AG10803 (cell line): ENCODE results near the gene CD47.
A peak's percentile ranks its signal among the peaks of the same experiment; 100 is the strongest.

ENCODE experiments used
- DNase-seq: peaks from one replicate; pipeline ENCODE4 v3.0.0; 2010; ENCODE audit warnings: low read depth
- H3K4me3 ChIP-seq: 2 replicates; pipeline ENCODE4 v1.5.1; 2011; ENCODE audit warnings: mild to moderate bottlenecking, low read length, control low read depth
- CTCF ChIP-seq: conservative IDR thresholded peaks from 2 replicates; pipeline ENCODE4 v1.5.1; 2011; ENCODE audit warnings: mild to moderate bottlenecking, low read length, control low read depth, inconsistent platforms

Gene CD47

DNA sequence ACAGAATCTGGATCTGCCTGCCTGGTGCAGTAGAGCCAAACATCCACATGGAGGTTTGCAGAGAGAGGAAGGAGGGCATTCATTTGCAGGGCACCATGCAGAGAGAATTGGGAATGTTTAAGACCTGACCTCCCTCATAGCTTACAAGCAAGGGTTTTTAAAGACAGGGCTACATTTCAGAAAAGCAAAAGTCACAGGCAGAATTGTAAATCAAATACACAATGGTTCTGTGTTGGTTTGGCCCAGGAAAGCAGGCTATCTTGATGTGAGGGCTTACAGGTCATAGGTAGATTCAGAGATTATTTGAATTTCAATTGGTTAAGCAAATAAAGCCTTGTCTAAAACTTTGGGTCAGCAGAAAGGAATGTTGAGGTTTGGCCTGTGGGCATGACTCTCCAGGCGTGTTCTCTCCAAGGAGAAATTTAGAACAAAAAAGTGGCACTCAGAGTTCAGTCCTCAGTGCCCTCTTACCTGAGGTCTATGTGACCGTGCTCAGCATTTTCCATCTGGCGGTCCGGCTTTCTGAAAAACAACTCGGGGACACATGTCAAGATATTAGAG is 91.5 kb downstream of the CD47 start:
- no peak for TF ChIP-seq CTCF
- no peak overlapping the region for H3K4me3 ChIP-seq
- peak; percentile 38 for DNase-seq

- DNase-seq = no peak
- TF ChIP-seq CTCF = no peak
- no peak overlapping the region for H3K4me3 ChIP-seq
Measured at GRCh38 chr3:107997671-107998070, 93.2 kb downstream of the CD47 start.

- no peak for DNase-seq
- no peak for TF ChIP-seq CTCF
- no peak overlapping the region for H3K4me3 ChIP-seq
Measured at GRCh38 chr3:107995823-107996222, 95.0 kb downstream of the CD47 start.

DNA sequence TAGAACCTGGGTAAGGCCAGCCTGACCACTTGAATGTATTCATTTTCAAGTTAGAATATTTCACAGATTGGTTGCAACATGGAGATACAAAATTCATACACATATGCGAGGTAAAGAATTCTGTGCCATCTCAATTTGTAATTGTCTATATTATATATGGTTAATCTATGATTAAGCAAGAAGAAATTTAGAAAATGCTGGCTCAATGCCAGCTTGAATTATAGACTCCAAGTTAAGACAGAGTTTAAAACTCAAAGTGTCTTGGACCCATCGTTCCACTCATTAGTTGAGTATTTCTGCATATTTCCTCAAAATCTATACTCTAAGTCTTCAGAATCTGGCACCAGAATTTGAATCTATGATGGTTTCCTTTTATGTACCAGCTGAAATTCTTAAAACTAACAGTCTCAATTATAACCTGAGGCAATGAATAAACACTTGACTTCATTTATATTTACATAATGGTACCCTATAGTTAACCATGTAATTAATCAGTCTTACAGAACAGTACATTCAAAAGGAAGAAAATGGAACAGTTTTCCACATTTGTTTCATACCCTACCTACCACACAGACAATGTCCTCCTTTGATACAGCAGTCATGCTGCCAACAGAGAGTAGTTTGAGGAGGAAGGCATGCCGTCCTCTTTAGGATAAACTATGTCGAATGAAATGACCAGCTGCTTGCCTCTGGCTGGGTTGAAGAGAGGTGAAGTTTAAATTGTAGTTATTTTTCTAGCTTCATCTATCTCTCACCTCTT is 95.7 kb downstream of the CD47 start:
- no peak overlapping the region for H3K4me3 ChIP-seq
- no peak for DNase-seq
- TF ChIP-seq CTCF = no peak

DNA sequence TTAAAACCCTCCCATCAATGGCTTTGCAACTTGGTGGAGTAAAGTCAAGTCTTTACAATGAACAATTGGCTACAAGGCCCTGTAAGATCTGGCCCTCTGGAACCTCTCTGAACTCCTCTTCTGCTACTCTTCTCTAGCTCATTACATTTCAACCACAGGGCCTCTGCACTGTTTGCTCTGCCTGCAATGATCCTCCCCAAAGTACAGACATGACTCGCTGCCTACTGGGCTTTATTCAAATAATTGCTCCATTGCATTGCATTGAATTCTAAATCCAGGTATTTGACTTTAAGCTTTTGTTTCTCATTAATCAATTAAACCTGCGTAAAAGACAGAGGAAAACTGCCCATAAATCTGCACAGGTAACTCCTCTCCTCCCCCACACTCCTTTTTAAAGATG is 96.7 kb downstream of the CD47 start:
- no peak overlapping the region for H3K4me3 ChIP-seq
- no peak for DNase-seq
- no peak for TF ChIP-seq CTCF

- H3K4me3 ChIP-seq = no peak overlapping the region
- TF ChIP-seq CTCF = no peak
- peak; percentile 77 for DNase-seq
Measured at GRCh38 chr3:107993771-107994170, 97.1 kb downstream of the CD47 start.
